OCI-LY7 (cell line): ENCODE data around the gene MRPS27. TPM values are rescaled to one million over a fixed set of nuclear protein-coding genes. Genes with fewer than 3 reads are reported as not detected.
A peak's percentile ranks its signal among the peaks of the same experiment; 100 is the strongest.

ENCODE experiments used
- BruUV-seq: library from RNA; stranded (reverse); fragments of 400-500 nt; replicated peaks from 2 replicates; lab custom pipeline; 2021; lab: Mats Ljungman, UMichigan
- CTCF ChIA-PET: fragments of 300-600 bp; sonication (Branson Sonifier 250); formaldehyde crosslinking; loops from one replicate; lab custom pipeline; 2022; ENCODE audit warnings: antibody characterized with exemption; ENCODE audit not compliant: unreplicated experiment; lab: Charles Lee
- POLR2A ChIA-PET: fragments of 300-600 bp; sonication (Branson Sonifier 250); formaldehyde crosslinking; loops from one replicate; lab custom pipeline; 2022; ENCODE audit warnings: antibody characterized with exemption; lab: Charles Lee
- DNase-seq: peaks from one replicate; pipeline ENCODE4 v3.0.0-alpha.2; 2015; ENCODE audit warnings: low spot score
- H2AFZ ChIP-seq: fragments of 200-600 bp; sonication (generic), shearing (Covaris generic); 2 replicates; pipeline ENCODE4 v1.6.1; 2014; ENCODE audit warnings: mild to moderate bottlenecking, antibody characterized with exemption, low read length, moderate library complexity
- H3K27ac ChIP-seq: fragments of 200-600 bp; sonication (generic); 2 replicates; pipeline ENCODE4 v1.5.1; 2014; ENCODE audit warnings: mixed run types, low read depth, mild to moderate bottlenecking, moderate library complexity, low read length, inconsistent platforms; ENCODE audit not compliant: poor library complexity, severe bottlenecking
- H3K36me3 ChIP-seq: fragments of 200-600 bp; sonication (generic); 2 replicates; pipeline ENCODE4 v1.6.1; 2014; ENCODE audit warnings: mild to moderate bottlenecking, antibody characterized with exemption, low read length, moderate library complexity, mixed read lengths; ENCODE audit not compliant: insufficient read depth
- H3K4me1 ChIP-seq: fragments of 200-600 bp; sonication (generic); 2 replicates; pipeline ENCODE4 v1.5.1; 2014; ENCODE audit warnings: mild to moderate bottlenecking, low read length; ENCODE audit not compliant: insufficient read depth, poor library complexity, severe bottlenecking
- H3K4me2 ChIP-seq: fragments of 200-600 bp; sonication (generic); 2 replicates; pipeline ENCODE4 v1.6.1; 2014; ENCODE audit warnings: mild to moderate bottlenecking, low read length
- H3K4me3 ChIP-seq: fragments of 200-600 bp; sonication (generic); 2 replicates; pipeline ENCODE4 v1.5.1; 2014; ENCODE audit warnings: mild to moderate bottlenecking, low read depth, low read length; ENCODE audit not compliant: poor library complexity, severe bottlenecking
- H3K79me2 ChIP-seq: fragments of 200-600 bp; sonication (generic); 2 replicates; pipeline ENCODE4 v1.6.1; 2016; ENCODE audit warnings: low read depth, mild to moderate bottlenecking, low read length, moderate library complexity, mixed read lengths; ENCODE audit not compliant: insufficient read depth
- H3K9me2 ChIP-seq: fragments of 200-600 bp; sonication (generic); 2 replicates; pipeline ENCODE4 v1.6.1; 2016; ENCODE audit warnings: mild to moderate bottlenecking, low read length, mixed read lengths; ENCODE audit not compliant: insufficient read depth
- H3K9me3 ChIP-seq: fragments of 200-600 bp; sonication (generic); 2 replicates; pipeline ENCODE4 v1.6.1; 2014; ENCODE audit warnings: mild to moderate bottlenecking, mixed run types, low read length, mixed read lengths
- H4K20me1 ChIP-seq: fragments of 200-600 bp; sonication (generic); 2 replicates; pipeline ENCODE4 v1.6.1; 2014; ENCODE audit warnings: mild to moderate bottlenecking, antibody characterized with exemption, low read length, moderate library complexity, mixed read lengths; ENCODE audit not compliant: insufficient read depth
- EZH2phosphoT487 ChIP-seq: fragments of 200-600 bp; sonication (generic); IDR thresholded peaks from 2 replicates; pipeline ENCODE4 v1.6.1; 2018; ENCODE audit warnings: low read depth, borderline replicate concordance, mild to moderate bottlenecking, mixed run types, antibody characterized with exemption, low read length, moderate library complexity, mixed read lengths
- intact Hi-C: fragments of 100-400 bp; cut with micrococcal nuclease; formaldehyde crosslinking; loops from one replicate; pipeline ENCODE4 v1.10.0; 2022; ENCODE audit not compliant: unreplicated experiment
- total RNA-seq, 2 experiments: library from RNA; depleted of rRNA in 1 of 2; stranded (reverse); fragments of >200 nt in 1 of 2; shearing (Covaris generic) in 1 of 2; gene quantifications; 2 replicates each; pipeline ENCODE4 v1.2.3, GENCODE V29; 2014 to 2022
- TF ChIP-seq, protein P1 (sequence below): fragments of 200-600 bp; sonication (generic); conservative IDR thresholded peaks from 2 replicates; pipeline ENCODE4 v1.5.1; 2014; ENCODE audit warnings: mild to moderate bottlenecking, antibody characterized with exemption, low read length, moderate library complexity, mixed read lengths

The MRPS27 gene
- total RNA-seq, 2 experiments from 2014 or later: 62.6 to 70.9 TPM

GRCh38 chr5:72232838-72233237 is 87.2 kb downstream of the MRPS27 start:
- Histone ChIP-seq H3K27ac (no peak overlapping the region), H3K36me3 (peaks cover 95% of the 10 kb centered on the region), H3K9me3 (no peaks in the 10 kb centered on the region), H3K4me2 (peak overlapping the region; percentile 9; the same call in 1 of the 2 replicates), H3K4me1 (peaks cover 21% of the 10 kb centered on the region), H3K79me2 (no peaks in the 10 kb centered on the region), H2AFZ (no peak overlapping the region), H3K4me3 (no peak overlapping the region), H4K20me1 (no peaks in the 10 kb centered on the region), H3K9me2 (no peaks in the 10 kb centered on the region)
- TF ChIP-seq, protein P1, sequence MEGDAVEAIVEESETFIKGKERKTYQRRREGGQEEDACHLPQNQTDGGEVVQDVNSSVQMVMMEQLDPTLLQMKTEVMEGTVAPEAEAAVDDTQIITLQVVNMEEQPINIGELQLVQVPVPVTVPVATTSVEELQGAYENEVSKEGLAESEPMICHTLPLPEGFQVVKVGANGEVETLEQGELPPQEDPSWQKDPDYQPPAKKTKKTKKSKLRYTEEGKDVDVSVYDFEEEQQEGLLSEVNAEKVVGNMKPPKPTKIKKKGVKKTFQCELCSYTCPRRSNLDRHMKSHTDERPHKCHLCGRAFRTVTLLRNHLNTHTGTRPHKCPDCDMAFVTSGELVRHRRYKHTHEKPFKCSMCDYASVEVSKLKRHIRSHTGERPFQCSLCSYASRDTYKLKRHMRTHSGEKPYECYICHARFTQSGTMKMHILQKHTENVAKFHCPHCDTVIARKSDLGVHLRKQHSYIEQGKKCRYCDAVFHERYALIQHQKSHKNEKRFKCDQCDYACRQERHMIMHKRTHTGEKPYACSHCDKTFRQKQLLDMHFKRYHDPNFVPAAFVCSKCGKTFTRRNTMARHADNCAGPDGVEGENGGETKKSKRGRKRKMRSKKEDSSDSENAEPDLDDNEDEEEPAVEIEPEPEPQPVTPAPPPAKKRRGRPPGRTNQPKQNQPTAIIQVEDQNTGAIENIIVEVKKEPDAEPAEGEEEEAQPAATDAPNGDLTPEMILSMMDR: no peak
- no peak for TF ChIP-seq EZH2phosphoT487
- no peak for DNase-seq
- intact Hi-C loops: loop anchor here (5.0 kb wide), 1 partner anchor 74 kb away; no protein-coding TSS in a partner anchor
- ChIA-PET POLR2A (interaction anchor here (1.3 kb wide), 1 partner anchor 19 kb away, joined by 3 read pairs; no protein-coding TSS in a partner anchor), CTCF (no interaction called here)
- BruUV-seq: no TSS peak

- BruUV-seq: no TSS peak
- Histone ChIP-seq H3K79me2 (no peaks in the 10 kb centered on the region), H2AFZ (no peak overlapping the region), H3K9me3 (no peaks in the 10 kb centered on the region), H3K36me3 (peaks cover 95% of the 10 kb centered on the region), H3K4me2 (peak overlapping the region; percentile 9; the same call in 1 of the 2 replicates), H3K4me1 (peaks cover 21% of the 10 kb centered on the region), H4K20me1 (no peaks in the 10 kb centered on the region), H3K9me2 (no peaks in the 10 kb centered on the region), H3K27ac (no peak overlapping the region), H3K4me3 (no peak overlapping the region)
- POLR2A ChIA-PET: interaction anchor here (1.3 kb wide), 1 partner anchor 19 kb away, joined by 3 read pairs; no protein-coding TSS in a partner anchor
- DNase-seq: no peak
- CTCF ChIA-PET: no interaction called here
- intact Hi-C loops: loop anchor here (5.0 kb wide), 1 partner anchor 75 kb away; no protein-coding TSS in a partner anchor
- TF ChIP-seq, protein P1: no peak
- no peak for TF ChIP-seq EZH2phosphoT487
Observed at GRCh38 chr5:72231991-72232703, 87.9 kb downstream of the MRPS27 start.

- POLR2A ChIA-PET: interaction anchor here (0.7 to 1.3 kb wide), 3 partner anchors 9 to 114 kb away, joined by 3 to 7 read pairs (median 3); no protein-coding TSS in a partner anchor
- DNase-seq: no peak
- BruUV-seq: no TSS peak
- Histone ChIP-seq H3K36me3 (peaks cover 95% of the 10 kb centered on the region), H2AFZ (no peak overlapping the region), H3K9me2 (no peaks in the 10 kb centered on the region), H3K9me3 (no peaks in the 10 kb centered on the region), H3K4me3 (no peak overlapping the region), H3K4me1 (peaks cover 13% of the 10 kb centered on the region), H4K20me1 (no peaks in the 10 kb centered on the region), H3K27ac (no peak overlapping the region), H3K79me2 (no peaks in the 10 kb centered on the region), H3K4me2 (no peak overlapping the region)
- TF ChIP-seq, protein P1: no peak
- no peak for TF ChIP-seq EZH2phosphoT487
- intact Hi-C loops: no loop called here
- CTCF ChIA-PET: no interaction called here
Observed at GRCh38 chr5:72228960-72229359, 91.1 kb downstream of the MRPS27 start.
